Neutrophil (primary cell): ENCODE measurements around the gene COL21A1.

Experiments used
- H3K27ac ChIP-seq: fragments of 200-600 bp; sonication (generic); 2 replicates; pipeline ENCODE4 v1.5.1; 2016; ENCODE audit warnings: mild to moderate bottlenecking, moderate library complexity
- H3K27me3 ChIP-seq: fragments of 200-600 bp; sonication (generic); 2 replicates; pipeline ENCODE4 v1.6.0; 2016; ENCODE audit warnings: mild to moderate bottlenecking
- H3K36me3 ChIP-seq: fragments of 200-600 bp; sonication (generic); 2 replicates; pipeline ENCODE4 v1.5.1; 2017
- H3K4me1 ChIP-seq, 2 experiments: fragments of 200-600 bp in 1 of 2; sonication (generic) in 1 of 2; 1 replicate in 1 of 2; 2 replicates in 1 of 2; pipeline versions ENCODE4 v1.5.1 to v1.6.1; 2013 to 2016; ENCODE audit warnings: low read depth in 1 of 2, low read length in 1 of 2, mild to moderate bottlenecking in 1 of 2, moderate library complexity in 1 of 2; ENCODE audit not compliant: control insufficient read depth in 1 of 2, insufficient read depth in 1 of 2
- H3K4me3 ChIP-seq, 2 experiments: fragments of 200-600 bp in 1 of 2; sonication (generic) in 1 of 2; 1 replicate in 1 of 2; 2 replicates in 1 of 2; pipeline ENCODE4 v1.5.1; 2013 to 2016; ENCODE audit warnings: low read depth in 1 of 2, low read length in 1 of 2, mild to moderate bottlenecking in 1 of 2, moderate library complexity in 1 of 2
- H3K9me3 ChIP-seq: fragments of 200-600 bp; sonication (generic); 2 replicates; pipeline ENCODE4 v1.5.1; 2016
- TF ChIP-seq, protein P1 (sequence below): fragments of 200-600 bp; sonication (generic); IDR thresholded peaks from 2 replicates; pipeline ENCODE4 v1.5.1; 2016; ENCODE audit warnings: antibody characterized with exemption

Gene COL21A1

DNA sequence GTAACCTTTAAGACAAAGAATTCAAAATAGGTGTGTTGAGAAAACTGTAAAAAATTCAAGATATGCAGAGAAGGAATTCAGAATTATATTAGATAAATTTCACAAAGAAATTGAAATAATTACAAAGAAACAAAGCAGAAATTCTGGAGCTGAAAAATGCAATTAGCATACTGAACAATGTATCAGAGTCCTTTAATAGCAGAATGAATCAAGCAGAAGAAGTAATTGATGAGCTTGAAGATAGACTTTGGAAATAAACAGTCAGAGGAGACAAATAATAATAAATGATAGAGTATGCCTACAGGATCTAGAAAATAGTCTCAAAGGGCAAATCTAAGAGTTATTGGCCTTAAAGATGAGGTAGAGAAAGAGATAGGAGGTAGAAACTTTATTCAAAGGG is 131.7 kb downstream of the COL21A1 start:
- H3K4me1 ChIP-seq = no peaks in the 10 kb centered on the region
- H3K27ac ChIP-seq = no peak overlapping the region
- no peaks in the 10 kb centered on the region for H3K9me3 ChIP-seq
- H3K4me3 ChIP-seq = no peak overlapping the region
- no peaks in the 10 kb centered on the region for H3K27me3 ChIP-seq
- TF ChIP-seq, protein P1, sequence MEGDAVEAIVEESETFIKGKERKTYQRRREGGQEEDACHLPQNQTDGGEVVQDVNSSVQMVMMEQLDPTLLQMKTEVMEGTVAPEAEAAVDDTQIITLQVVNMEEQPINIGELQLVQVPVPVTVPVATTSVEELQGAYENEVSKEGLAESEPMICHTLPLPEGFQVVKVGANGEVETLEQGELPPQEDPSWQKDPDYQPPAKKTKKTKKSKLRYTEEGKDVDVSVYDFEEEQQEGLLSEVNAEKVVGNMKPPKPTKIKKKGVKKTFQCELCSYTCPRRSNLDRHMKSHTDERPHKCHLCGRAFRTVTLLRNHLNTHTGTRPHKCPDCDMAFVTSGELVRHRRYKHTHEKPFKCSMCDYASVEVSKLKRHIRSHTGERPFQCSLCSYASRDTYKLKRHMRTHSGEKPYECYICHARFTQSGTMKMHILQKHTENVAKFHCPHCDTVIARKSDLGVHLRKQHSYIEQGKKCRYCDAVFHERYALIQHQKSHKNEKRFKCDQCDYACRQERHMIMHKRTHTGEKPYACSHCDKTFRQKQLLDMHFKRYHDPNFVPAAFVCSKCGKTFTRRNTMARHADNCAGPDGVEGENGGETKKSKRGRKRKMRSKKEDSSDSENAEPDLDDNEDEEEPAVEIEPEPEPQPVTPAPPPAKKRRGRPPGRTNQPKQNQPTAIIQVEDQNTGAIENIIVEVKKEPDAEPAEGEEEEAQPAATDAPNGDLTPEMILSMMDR = no peak
- H3K36me3 ChIP-seq = no peaks in the 10 kb centered on the region

DNA sequence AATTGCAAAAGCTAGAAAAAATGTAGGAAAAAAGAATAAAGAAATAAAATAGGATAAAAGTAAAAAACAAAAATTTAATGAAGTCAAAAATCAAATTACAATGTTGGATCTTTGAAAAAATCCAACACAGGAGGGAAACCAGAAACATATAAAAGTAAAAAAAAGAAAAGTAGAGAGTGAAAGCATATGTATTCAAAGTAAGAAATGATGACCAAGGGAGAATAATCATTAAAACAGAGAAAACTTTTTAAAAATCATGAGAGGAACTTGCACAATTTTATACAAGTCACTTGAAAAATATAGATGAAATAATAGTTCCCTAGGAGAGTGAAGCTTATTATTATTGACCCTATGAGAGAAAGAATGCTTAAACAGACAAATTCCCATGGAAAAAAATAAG is 138.2 kb downstream of the COL21A1 start:
- no peaks in the 10 kb centered on the region for H3K36me3 ChIP-seq
- TF ChIP-seq, protein P1 = no peak
- no peak overlapping the region for H3K27ac ChIP-seq
- no peak overlapping the region for H3K4me3 ChIP-seq
- no peaks in the 10 kb centered on the region for H3K9me3 ChIP-seq
- H3K4me1 ChIP-seq = no peaks in the 10 kb centered on the region
- H3K27me3 ChIP-seq = no peaks in the 10 kb centered on the region

DNA sequence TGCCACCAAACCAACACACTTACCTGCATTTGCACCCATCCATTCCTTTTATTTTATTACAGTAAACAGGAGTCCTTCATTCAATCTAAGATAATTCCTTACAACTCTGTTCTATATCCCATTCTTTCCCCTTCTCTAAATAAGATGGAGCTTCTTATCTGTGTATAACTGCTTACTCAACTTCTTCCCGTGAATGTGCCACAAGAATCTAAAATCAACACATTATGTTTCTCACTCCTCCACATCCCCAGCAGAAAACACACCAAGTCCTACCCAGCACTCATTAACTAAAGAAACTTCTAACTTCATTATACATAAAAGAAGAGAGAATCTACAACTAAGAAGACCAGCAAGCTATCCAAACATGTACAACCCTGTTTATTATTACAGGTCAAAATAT is 141.1 kb downstream of the COL21A1 start:
- TF ChIP-seq, protein P1 = no peak
- Histone ChIP-seq H3K4me1 (peaks cover 10 to 12% of the 10 kb centered on the region in 2 experiments), H3K27me3 (no peaks in the 10 kb centered on the region), H3K9me3 (no peaks in the 10 kb centered on the region), H3K4me3 (no peak overlapping the region), H3K27ac (no peak overlapping the region), H3K36me3 (no peaks in the 10 kb centered on the region)

DNA sequence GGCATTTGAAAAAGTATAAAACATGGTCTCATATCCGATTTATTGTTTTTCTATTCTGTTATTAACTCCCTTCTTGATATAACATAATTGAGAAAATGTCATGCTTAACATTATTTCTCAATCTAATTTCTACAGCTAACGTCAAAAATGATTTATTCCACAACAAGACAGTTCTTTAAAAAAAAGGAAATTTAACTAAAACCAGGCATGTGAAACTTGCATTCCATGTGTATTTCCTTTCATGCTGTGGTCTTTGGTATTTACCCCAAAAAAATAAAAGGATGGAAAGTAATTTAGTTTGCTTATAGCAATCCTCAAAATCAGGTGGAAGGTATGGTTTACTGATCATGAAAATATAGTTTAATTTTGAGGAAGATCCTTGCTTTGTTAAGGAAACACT is 142.8 kb downstream of the COL21A1 start:
- no peak overlapping the region for H3K4me3 ChIP-seq
- no peaks in the 10 kb centered on the region for H3K9me3 ChIP-seq
- TF ChIP-seq, protein P1 = no peak
- no peaks in the 10 kb centered on the region for H3K27me3 ChIP-seq
- H3K4me1 ChIP-seq = peaks cover 26 to 28% of the 10 kb centered on the region in 2 experiments
- no peak overlapping the region for H3K27ac ChIP-seq
- H3K36me3 ChIP-seq = no peaks in the 10 kb centered on the region

DNA sequence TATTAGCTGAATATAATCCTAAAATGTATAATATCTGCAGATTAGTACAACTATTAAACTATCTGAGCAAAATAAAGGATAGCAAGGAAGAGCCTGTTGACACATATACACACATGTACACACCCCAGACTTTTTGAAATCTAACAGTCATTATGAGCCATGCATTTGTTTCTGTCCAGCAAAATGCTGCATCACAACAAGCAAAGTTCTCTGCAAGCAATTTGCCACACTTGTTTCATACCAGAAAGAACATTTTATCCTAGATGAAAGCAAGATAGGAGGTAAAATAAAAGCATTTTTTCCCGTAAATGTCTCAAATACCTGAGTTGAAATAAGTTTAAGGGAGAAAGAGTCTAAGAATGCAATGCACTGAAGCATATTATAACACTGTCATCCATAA is 145.2 kb downstream of the COL21A1 start:
- Histone ChIP-seq H3K4me1 (peaks cover 31 to 40% of the 10 kb centered on the region in 2 experiments), H3K27me3 (no peaks in the 10 kb centered on the region), H3K27ac (peak overlapping the region; percentile 83), H3K36me3 (no peaks in the 10 kb centered on the region), H3K9me3 (no peaks in the 10 kb centered on the region), H3K4me3 (no peak overlapping the region)
- TF ChIP-seq, protein P1 = no peak

DNA sequence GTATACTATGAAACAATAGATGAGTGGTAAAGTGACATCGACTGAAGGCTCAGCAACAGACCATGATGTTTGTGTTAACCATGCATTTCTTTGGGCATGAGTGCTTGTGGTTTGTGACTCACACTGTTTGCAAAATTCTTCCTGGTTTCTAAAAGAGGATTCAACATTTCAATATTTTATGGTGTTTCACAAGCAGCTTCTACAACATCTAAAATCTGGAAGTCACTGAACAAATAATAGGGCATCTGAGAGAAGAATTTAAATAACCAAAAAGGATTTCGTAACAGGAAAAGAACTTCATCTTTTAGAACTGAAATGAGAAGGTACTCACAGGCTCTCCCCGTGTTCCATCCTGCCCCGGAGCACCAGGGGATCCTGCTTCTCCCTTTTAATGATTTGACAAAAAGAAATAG is 146.2 kb downstream of the COL21A1 start:
- Histone ChIP-seq H3K4me1 (peaks cover 31 to 45% of the 10 kb centered on the region in 2 experiments), H3K27ac (peak overlapping the region; percentile 83), H3K9me3 (no peaks in the 10 kb centered on the region), H3K27me3 (no peaks in the 10 kb centered on the region), H3K4me3 (peak overlapping the region in 1 of 2 experiments; percentile 26), H3K36me3 (no peaks in the 10 kb centered on the region)
- TF ChIP-seq, protein P1 = no peak
